HG03457 (cell line): Measurements from ENCODE around the gene ICE1.
"Not testable (repeated sequence)": the region's sequence is repeated elsewhere in the genome, so short reads cannot be mapped to it uniquely, and the experiment has no call there.

Experiments
- ATAC-seq: cut with Tn5 transposase; IDR thresholded peaks from one replicate; pipeline ENCODE4 v1.9.1; 2021; ENCODE audit warnings: moderate number of reproducible peaks; ENCODE audit not compliant: unreplicated experiment

The ICE1 gene, protein sequence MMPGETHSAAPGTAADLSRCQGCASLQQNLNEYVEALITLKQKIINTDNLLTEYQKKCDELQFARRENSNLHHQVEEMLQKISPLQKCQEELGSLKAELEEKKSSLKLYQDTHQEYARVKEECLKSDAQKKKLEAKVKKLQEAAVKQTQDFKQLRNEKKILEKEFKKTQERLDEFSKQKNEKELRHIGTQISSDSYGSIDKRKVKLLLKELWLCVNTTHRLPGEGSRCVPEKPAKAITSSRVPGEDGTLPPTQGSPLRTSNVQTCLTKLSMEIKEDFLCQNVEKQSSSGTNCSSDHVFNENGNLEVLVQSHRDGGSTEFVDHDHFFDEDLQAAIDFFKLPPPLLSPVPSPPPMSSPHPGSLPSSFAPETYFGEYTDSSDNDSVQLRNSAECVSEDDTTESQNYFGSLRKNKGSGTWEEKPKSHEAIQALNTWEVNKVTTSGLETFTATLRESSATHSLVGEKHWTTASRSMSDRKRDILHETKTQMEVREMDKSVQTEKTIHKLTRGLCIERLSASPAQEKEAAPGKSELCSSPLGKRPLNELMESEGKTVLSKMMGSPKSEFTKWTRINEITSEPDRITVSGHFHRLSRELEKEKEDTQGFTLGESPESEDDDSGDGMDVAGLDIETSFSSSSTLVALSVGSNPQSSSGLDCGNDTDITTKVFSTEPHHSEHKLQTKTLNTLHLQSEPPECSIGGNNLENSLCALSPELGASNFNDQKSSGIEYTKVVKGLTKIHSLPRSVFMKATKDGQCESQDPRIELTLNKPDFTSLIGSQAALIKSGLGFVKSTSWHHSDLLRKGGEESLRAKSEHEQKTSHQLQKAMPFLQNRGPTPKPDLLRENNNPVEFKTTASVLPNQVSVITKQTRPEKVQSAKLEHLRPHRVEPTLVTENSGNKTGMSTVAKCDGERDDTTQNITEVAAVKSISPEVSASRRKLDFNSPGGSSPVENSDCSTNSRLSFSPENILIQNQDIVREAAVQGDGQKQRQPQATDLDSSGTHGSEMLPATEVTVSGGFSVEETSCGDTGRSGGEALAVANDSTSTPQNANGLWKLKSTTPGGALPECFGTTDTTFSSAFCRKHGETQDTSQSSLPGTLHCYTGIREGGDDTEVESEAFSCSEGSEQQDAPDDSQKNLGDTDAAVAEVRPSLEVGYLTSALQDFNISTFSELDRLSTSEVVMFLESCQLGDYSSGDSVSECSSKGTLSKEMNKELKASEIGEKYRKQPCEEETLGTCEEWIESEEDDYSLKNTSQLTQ (N-terminal part only)

DNA sequence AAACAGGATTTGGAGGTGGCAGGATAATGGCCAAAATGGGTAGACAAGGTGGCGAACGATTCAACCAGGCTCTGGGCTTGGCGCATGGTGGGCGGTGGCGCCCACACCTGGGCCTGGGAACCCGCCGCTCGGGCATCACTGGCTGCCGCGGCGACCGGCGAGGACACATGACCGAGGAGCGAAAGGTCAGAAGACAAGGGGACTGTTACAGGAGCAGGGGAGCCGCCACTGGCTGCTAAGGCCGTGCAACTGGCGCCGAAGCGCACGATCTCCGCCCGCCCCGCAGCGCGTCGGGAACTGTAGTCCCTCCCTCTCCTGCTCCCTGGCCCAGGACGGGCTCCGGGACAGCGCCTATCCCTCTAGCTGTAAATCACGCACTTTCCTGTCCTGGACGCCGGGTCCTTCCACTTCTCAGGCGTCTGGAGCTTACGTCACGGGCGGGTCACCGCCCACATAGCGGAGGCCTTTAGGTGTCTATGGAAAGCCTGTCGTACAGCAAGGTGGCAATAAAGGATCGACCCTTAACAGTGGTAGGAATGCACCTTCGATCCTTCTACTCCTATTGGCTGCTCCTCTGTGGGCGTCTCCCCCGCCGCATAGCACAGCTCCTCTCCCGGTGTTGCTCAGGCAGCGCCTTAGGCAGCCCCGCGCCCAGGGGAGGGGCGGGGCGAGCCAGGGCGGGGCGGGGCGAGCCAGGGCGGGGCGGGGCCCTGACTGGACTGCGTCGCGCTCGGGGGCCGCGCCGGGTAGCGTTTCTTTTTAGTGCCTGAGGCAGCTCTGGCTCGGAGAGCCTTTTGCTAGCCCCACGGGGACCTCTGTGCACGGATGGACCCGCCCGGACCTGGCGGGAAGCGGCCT is at the start of gene ICE1:
Gene ICE1, plus strand, starts transcription at position 717 of the 858 bp plus-strand sequence. CDS start 239 bp downstream, outside the sequence.
- peak; percentile 75 for ATAC-seq

- no peak for ATAC-seq
Measured at GRCh38 chr5:5372930-5373329, 49.5 kb upstream of the ICE1 start.

DNA sequence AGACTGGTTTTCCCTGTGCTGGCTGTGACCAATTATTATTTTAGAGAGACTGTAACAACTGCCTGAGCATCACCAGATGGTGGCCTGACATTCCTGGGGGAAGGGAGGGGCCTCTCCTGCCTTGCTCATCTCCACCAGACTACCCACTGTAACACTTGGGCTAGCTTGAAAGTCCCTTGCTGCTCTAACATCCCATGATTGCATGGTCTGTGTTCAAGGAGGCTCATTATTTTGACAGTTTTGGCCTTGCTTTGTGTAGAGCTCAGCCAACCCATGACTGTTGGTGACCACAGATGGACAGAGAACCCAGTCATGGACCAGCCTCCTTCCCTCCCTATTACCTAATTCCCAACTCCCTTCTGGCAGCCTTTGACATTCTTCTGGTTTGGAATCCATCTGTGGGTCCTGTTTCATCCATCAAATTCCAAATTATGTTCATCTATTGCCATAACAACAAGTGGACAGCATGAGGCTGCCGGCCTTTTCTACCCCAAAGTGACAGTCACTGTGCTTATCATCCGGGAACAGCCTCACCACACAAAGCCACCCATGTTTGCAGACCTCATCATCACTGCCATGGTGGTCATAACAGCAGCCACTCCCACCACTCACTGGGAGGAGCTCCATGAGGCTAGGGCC is 49.0 kb upstream of the ICE1 start:
- no peak for ATAC-seq

GRCh38 chr5:5374009-5374715 is 48.3 kb upstream of the ICE1 start:
- ATAC-seq: no peak

- ATAC-seq: no peak
Measured at GRCh38 chr5:5377780-5378179, 44.7 kb upstream of the ICE1 start.

DNA sequence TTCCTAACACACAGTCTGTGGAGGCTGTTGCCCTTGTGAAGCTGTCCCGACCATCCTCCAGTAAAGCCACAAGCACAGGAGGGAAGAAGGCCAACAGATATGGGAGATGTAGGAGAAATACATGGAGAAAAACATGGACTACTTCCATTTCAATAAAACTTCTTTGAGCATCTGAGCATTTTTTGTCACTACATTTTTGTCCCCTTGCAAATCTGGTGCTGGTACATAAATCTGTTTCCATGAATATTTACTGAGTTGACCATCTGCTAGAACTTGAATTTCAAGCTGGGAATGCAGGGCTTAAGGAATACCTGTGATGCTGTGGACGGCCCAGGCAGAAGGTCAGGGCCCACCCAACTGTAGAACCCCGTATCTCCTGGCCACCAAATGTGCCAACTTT is 43.9 kb upstream of the ICE1 start:
- ATAC-seq: no peak

- ATAC-seq: no peak
Measured at GRCh38 chr5:5380298-5380697, 42.2 kb upstream of the ICE1 start.

DNA sequence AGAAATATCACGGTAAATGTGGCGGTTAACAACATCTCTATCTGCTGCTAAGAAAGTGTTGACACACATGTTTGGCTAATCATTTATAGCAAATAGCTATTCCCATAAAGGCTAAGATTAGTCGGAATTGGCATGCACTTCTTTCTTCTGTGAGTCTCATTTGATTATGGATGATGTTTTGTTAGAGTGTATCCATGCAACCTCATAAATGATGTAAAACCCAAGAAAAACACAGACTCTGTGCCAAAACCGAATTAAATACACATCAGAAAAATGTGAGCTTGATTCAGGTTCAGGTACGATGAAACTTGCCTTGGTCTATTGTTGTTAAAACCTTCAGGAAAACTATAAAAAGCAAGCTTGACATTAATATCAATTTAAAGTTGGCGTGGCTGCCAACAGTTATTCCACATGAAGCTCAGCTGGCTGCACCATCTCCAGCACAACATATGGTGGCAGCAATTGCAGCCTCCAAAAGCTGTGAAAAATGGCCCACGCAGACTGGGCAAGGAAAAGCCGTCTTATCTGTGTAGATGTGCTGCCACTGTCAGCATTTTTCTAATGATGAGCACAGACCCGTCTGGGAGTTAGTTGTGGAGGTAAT is 41.1 kb upstream of the ICE1 start:
- no peak for ATAC-seq

GRCh38 chr5:5383461-5383860 is 39.0 kb upstream of the ICE1 start:
- ATAC-seq: no peak

DNA sequence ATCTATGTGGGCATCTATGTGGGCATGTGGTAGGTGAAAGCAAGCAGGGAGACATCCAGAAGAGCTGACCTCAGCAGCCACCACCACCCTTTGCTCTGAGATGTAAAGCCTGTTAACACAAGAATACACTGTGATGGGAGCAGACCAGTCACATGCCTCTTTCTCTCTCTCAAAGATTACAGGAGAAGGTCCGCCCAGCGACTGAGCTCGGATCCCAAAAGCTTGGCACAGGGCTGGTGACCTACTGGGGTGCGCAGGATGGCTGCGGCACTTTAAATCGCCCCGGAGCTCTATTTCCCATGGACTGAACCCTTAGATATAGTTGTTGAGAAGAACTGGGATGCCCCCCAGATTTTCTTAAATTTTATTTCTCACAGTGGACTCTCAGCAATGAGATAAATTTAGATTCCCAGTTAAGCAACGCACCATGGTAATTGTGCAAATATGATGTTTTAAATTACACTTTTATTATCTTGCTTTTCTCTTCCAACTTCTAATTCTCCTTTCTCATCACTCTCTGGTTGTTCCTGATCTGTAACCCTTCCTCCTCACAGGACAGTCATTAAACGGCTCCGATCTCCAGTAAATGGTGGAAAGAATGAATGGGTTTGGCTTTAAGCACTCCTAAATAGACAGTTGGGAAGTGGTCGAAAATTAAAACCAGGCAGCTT is 37.7 kb upstream of the ICE1 start:
- no peak for ATAC-seq

DNA sequence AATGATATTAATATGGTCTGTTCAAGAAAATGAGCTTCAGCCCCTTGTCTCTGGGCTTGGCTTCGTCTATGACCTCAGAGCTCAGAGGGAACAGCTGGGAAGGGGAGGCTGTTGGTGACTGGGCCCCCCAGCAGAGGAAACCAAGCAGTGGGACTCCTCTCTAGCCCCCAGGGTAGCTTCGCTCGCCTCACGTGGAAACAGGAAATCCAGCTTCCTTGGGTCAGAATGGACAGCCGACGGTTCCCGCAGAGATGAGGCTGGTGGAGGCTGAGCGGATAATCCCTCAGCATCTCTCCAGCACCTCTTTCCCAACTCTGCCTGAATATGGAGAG is 37.2 kb upstream of the ICE1 start:
- no peak for ATAC-seq

DNA sequence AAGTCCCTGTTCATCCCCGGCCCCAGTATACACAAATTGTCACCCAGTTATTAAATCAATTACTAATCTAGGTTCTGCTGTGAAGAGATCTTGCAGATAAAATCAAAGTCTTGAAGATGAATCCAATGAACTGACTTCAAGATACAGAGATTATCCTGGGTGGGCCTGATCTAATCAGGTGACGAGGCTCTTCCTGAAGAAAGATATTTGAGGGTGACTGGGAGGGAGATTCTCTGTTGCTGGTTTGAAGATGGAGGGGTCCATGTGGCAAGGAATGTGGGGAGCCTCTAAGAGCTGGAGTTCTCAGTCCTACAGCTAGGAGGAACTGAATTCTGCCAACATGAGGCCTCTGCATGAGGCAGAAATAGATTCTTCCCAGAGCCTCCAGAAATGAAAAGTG is 36.1 kb upstream of the ICE1 start:
- ATAC-seq: no peak

DNA sequence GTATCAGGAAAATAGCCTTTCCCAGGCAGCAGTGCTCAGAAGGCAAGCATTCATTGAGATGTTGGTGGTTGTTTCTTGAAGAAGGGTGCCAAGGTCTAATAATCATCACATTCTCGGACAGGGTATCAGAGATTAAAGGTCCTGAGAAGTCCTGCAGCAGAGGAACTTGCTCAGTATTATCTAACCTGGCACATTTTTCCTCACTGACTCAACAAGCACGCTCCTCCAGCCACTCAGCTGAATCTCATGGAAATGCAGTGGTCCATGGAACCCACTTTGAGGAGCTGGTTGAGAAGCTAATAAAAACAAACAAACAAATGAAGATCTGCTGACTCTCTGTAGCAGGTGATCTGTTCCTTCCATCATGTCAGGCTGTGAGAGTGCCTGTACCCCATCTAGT is 35.3 kb upstream of the ICE1 start:
- ATAC-seq: no peak

DNA sequence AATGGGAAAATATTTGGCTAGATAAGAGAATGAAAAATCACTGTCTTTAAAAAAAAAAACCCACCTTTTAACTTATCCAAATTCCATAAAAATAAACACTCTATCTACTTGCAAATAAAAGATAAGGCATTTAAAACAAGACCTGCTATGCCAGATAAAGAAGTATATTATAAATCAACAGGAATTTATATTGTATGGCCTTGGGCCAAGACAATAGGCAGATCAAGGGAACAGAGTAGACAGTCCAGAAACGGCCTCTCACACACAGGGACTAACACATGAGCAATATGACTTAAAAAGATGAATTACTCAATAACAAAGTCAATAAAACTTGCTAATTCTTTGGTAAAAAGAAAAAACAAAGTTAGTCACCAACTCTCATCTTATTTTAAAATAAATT is 34.7 kb upstream of the ICE1 start:
- no peak for ATAC-seq

DNA sequence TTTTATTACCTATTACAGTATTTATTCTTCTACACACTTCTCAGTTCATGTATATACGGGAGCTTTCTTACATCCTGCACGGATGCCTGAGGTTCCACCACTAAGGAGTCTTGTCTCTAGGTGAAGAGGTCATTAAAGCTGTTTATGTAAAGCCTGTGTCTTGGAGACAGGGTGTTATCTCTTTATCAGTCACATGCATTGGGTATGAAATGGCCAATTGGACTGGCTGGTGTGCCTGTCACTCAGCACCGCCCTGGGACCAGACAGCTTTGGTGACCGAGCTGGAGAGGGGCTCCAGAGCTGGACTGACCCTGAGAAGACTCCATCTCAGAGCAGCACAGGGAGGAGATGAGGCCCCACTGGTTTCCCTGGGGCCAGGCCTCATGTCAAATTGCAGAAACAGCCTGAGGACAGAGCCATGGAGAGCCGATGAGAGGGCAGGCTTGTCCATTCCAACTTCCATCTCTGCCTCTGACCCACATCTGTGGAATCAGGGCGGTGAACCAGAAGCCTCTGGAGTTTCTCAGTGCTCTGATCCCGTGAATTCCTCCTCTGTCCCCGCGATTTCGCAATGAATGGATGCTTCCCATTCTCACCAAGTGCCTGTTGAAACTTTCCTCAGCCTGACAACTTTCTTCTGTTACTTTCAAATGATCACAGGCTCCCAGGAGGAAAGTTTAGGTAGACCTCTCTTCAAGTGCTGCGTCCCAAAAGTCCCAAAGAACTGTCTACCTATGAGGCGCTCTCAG is 32.2 kb upstream of the ICE1 start:
- not testable (repeated sequence) for ATAC-seq

- not testable (repeated sequence) for ATAC-seq
Measured at GRCh38 chr5:5392504-5392903, 30.0 kb upstream of the ICE1 start.

DNA sequence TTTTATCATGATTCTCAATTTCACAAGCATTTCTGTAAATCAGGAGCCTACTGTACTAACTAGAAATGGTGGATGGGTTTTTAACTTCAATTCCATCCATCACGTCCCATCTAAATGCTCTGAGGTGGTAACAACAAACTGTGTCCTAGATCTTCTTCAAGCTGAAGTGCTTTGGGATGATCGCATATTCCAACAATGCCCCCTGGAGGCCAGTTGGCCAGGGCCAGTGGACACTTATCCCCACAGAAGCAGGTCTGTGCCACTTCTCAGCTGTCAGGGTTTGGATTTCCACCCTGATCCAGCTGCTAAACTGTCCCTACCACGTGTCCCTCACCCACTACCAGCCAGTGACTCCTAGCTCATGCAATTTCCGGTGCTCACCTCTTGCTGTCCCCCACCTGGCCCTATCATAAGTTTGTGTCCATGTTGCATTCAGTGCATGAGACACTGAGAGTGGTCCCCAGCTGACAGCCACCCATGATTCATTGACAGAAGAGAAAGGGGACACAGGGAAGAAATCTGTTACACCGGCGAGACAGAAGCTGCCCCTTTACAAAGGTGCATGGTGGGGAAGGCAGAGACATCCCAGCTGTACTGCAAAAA is 28.0 kb upstream of the ICE1 start:
- not testable (repeated sequence) for ATAC-seq
